ENCODE results near the gene FAM133A. TPM values are rescaled to one million over a fixed set of nuclear protein-coding genes. Genes with fewer than 3 reads are reported as not detected.

The FAM133A gene
- not detected for total RNA-seq

- no peak for DNase-seq (ENCODE audit: low spot score)
- peak; percentile 75 for ATAC-seq
- intact Hi-C loops (cut with DNase I): loop anchor here (5.0 kb wide), 1 partner anchor 1753 kb away; no protein-coding TSS in a partner anchor
Observed at GRCh38 chrX:93673869-93674271, at the start of gene FAM133A. TSS of gene FAM133A (plus strand) at chrX:93674206. CDS start at chrX:93709420, 35,214 bp downstream.

DNA sequence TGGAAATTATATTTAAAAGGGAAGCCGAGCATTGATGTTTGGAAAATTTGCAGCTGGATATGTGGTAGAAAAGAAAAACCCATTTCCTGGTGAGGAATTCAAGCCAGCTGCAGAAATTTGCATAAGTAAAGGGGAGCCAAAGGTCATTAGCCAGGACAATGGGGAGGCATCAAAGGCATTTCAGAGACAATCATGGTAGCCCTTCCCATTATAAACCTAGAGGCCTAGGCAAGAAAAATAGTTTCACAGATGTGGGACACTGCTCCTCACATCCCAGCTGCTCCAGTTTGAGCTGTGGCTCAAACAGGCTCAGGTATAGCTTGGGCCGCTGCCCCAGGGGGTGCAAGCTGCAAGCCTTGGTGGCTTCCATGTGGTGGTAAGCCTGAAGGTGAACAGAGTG lies 36.4 kb upstream of the FAM133A start:
- ATAC-seq (no peak), DNase-seq (ENCODE audit: low spot score) (no peak)
- intact Hi-C loops (cut with DNase I): no loop called here

DNA sequence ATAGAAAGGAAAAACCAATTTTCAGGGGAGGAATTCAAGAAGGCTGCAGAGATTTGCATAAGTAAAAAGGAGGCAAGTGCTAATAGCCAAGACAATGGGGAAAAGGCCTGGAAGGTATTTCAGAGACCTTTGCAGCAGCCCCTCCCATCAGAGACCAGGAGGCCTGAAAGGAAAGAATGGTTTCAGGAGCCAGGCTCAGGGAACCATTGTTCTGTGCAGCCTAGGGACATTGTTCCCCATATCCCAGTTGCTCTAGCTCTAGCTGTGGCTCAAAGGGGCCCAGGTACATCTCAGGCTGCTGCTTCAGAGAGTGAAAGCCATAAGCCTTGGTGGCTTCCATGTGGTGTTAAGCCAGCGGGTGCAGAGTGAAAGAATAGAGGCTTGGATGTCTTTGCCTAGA lies 24.6 kb upstream of the FAM133A start:
- intact Hi-C loops (cut with DNase I): no loop called here
- ATAC-seq: no peak
- DNase-seq (ENCODE audit: low spot score): no peak

- intact Hi-C loops (cut with DNase I): no loop called here
- no peak for DNase-seq (ENCODE audit: low spot score)
- no peak for ATAC-seq
Observed at GRCh38 chrX:93660575-93660974, 13.4 kb upstream of the FAM133A start.

DNA sequence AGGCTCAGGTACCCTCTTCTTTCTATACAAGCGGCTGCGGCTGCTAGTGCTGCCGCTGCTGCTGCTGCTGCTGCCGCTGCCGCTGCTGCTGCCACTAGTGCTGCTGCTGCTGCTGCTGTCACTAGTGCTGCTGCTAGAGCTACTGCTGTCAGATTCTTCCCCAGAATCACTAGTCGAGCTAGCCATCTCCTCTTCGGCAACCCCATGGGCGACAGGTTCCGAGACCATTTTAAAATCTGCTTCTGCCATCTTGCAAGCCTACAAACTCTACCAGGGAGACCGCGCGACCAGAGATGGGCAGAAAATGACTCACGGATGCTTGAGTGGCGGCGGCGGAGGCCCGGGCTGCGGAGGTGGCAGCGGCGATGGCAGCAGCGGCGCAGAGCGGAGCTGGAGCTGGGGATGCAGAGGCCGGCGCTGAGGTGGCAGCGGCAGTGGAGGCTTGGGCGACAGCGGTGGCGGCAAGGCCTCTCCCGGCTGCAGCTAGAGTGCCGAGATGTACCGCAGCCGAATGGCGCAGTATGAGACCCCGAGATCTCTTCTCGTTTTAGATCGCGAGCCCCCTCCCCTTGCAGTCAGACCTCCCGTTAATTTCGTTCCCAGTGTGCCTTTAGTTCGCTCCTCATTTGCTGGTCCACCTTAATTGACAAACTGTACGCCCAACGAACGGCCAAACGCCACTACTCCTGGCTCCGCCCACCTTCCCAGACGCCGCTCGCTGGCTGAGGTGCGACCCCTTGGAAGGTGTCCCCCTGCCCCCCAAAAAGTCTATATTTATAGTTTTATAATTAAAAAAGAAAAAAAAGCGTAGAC lies 744 bp upstream of the FAM133A start, which contains the start of gene NAP1L3:
TSS of gene NAP1L3 (minus strand) at position 523 of the 813 bp plus-strand sequence. CDS start at position 249, 274 bp downstream.
- ATAC-seq (peak; percentile 95), DNase-seq (ENCODE audit: low spot score) (peak; percentile 76)
- intact Hi-C loops (cut with DNase I): loop anchor here (5.0 kb wide), 1 partner anchor 1754 kb away; no protein-coding TSS in a partner anchor

DNA sequence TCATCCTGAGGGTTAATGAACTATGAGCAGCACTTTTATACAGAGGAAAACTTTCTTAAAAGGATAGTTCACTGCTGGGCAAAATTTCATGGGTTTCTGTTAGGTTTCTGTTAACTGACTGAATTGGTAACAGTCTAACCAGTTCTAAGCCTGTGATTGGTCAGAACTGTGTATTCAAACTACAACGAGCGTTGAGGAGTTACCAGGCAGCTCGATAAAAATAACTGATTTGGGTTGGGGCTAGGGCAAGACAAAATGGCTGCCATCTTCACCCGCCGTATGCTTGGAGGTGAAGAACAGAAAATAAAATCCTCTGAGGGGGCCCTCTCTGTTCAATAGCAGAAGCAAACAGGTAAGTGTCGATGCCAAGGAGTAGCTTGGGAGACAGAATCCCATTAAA lies 22.0 kb downstream of the FAM133A start:
- DNase-seq (ENCODE audit: low spot score) (no peak), ATAC-seq (no peak)
- intact Hi-C loops (cut with DNase I): no loop called here

GRCh38 chrX:93703701-93704100 lies 29.7 kb downstream of the FAM133A start:
- DNase-seq (ENCODE audit: low spot score): no peak
- no peak for ATAC-seq
- intact Hi-C loops (cut with DNase I): no loop called here

DNA sequence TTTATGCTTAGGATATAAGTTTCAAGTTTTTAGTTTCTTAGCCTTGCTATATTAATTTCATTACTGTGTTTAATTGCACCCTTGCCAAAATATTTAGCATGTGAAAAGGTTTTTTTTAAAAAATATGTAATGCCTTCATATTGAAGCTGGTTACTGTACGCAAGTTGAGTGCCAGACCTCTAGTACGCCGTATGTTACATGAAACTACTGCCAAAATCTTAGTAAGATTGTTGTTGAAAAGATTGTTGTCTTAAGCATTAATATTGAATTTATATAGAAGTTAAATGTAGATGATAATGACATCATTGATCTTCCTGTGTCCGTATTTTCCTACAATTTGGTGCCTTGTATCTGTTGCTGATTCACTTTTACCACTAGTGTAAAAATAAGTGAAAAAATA lies 37.1 kb downstream of the FAM133A start:
- ATAC-seq: no peak
- intact Hi-C loops (cut with DNase I): no loop called here
- DNase-seq (ENCODE audit: low spot score): no peak

GRCh38 chrX:93741811-93742210 lies 67.8 kb downstream of the FAM133A start:
- no peak for DNase-seq (ENCODE audit: low spot score)
- no peak for ATAC-seq
- intact Hi-C loops (cut with DNase I): no loop called here

GRCh38 chrX:93760163-93760562 lies 86.2 kb downstream of the FAM133A start:
- intact Hi-C loops (cut with DNase I): no loop called here
- ATAC-seq (no peak), DNase-seq (ENCODE audit: low spot score) (no peak)

Other genes starting within 250 kb of the FAM133A start
- 5.5 TPM for gene NAP1L3, start 628 bp upstream of the FAM133A start, total RNA-seq

All from sciatic nerve (tissue), 2 donors.